ENCODE results near the gene IBA57.

GRCh38 chr1:228225740-228226139 lies 60.1 kb downstream of the IBA57 start:
- no peak for TF ChIP-seq CTCF (IDR thresholded peaks at IDR 0.05)
- TF ChIP-seq POLR2A (IDR thresholded peaks at IDR 0.05; ENCODE audit: low read depth), result no peak
- TF ChIP-seq EP300 (IDR thresholded peaks at IDR 0.05), result no peak
- TF ChIP-seq POLR2AphosphoS5 (IDR thresholded peaks at IDR 0.05), result no peak

Measured in esophagus muscularis mucosa (tissue), 4 donors.